Osteocyte (in vitro differentiated cells): ENCODE measurements around the gene PROP1. TPM values are rescaled to one million over a fixed set of nuclear protein-coding genes. Genes with fewer than 3 reads are reported as not detected.
"Not testable (repeated sequence)": the region's sequence is repeated elsewhere in the genome, so short reads cannot be mapped to it uniquely, and the experiment has no call there.

Source experiments
- DNase-seq: peaks from one replicate; pipeline ENCODE4 v3.0.0; 2021; ENCODE audit warnings: mixed read lengths; ENCODE audit not compliant: unreplicated experiment; ENCODE audit errors: extremely low spot score
- H3K27ac Mint-ChIP-seq: one replicate; pipeline ENCODE4 v1.8.0; 2021; ENCODE audit warnings: mild to moderate bottlenecking, mixed read lengths; ENCODE audit not compliant: unreplicated experiment
- H3K27me3 Mint-ChIP-seq: one replicate; pipeline ENCODE4 v1.8.0; 2021; ENCODE audit warnings: mixed read lengths; ENCODE audit not compliant: unreplicated experiment
- H3K36me3 Mint-ChIP-seq: one replicate; pipeline ENCODE4 v1.8.0; 2021; ENCODE audit warnings: mixed read lengths; ENCODE audit not compliant: unreplicated experiment
- H3K4me1 Mint-ChIP-seq: one replicate; pipeline ENCODE4 v1.8.0; 2021; ENCODE audit warnings: mixed read lengths; ENCODE audit not compliant: unreplicated experiment
- H3K4me3 Mint-ChIP-seq: one replicate; pipeline ENCODE4 v1.8.0; 2021; ENCODE audit warnings: mild to moderate bottlenecking, moderate library complexity, mixed read lengths; ENCODE audit not compliant: unreplicated experiment
- H3K9me3 Mint-ChIP-seq: one replicate; pipeline ENCODE4 v1.8.0; 2021; ENCODE audit warnings: mixed read lengths; ENCODE audit not compliant: unreplicated experiment
- CTCF ChIP-seq: fragments of 200-600 bp; sonication (generic); IDR thresholded peaks from 2 replicates; pipeline ENCODE4 v1.5.0; 2021; ENCODE audit warnings: antibody characterized with exemption, mild to moderate bottlenecking, moderate library complexity
- total RNA-seq: library from RNA; stranded (reverse); gene quantifications from 2 replicates; pipeline ENCODE4 v1.2.1, GENCODE V29; 2021

PROP1 gene
- total RNA-seq, 1 donor from 2014 or later, result not detected

- DNase-seq, result peak; percentile 80
- Mint-ChIP-seq H3K27me3 (no peaks in the 10 kb centered on the region), H3K36me3 (no peaks in the 10 kb centered on the region), H3K9me3 (no peaks in the 10 kb centered on the region), H3K4me3 (no peak overlapping the region), H3K4me1 (no peaks in the 10 kb centered on the region), H3K27ac (no peak overlapping the region)
- no peak for TF ChIP-seq CTCF
These were observed 15.3 kb downstream of the PROP1 start for GRCh38 chr5:177980743-177981151.

GRCh38 chr5:177977600-177977999 is 18.4 kb downstream of the PROP1 start:
- H3K27me3 Mint-ChIP-seq, H3K4me1 Mint-ChIP-seq, H3K9me3 Mint-ChIP-seq, H3K36me3 Mint-ChIP-seq, H3K27ac Mint-ChIP-seq, DNase-seq, H3K4me3 Mint-ChIP-seq: not testable (repeated sequence)

DNA sequence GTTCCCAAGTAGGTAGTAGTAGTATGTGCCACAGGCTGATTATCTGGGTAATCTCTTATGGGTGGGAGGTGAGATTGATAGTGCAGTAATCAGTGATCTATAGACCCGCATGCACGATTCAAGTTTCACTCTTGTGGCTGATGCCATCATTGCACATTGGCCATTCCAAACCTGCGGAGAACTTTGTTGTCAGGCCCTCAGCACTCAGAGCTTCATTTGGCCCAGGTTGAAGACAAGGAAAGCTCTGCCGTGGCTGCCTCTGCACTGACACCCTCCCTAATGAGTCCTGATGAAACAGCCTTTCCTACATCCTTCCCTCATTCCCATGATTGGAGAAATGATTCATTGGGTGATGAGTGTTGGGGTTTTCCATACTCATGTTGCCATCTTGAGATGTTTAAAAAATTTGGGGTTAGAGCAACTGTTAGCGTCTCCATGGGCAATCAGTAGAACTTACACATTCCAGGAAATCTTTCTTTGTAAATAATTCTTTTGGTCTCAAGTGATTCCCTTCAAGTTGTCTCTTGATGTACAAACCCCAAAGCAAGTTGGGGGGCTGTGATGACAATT is 22.9 kb downstream of the PROP1 start:
- peak; percentile 54 for DNase-seq
- Mint-ChIP-seq H3K9me3 (no peaks in the 10 kb centered on the region), H3K4me3 (no peak overlapping the region), H3K4me1 (no peaks in the 10 kb centered on the region), H3K36me3 (no peaks in the 10 kb centered on the region), H3K27ac (no peak overlapping the region), H3K27me3 (peaks cover 4% of the 10 kb centered on the region)
- no peak for TF ChIP-seq CTCF

- H3K9me3 Mint-ChIP-seq, result no peaks in the 10 kb centered on the region
- H3K4me3 Mint-ChIP-seq, result no peak overlapping the region
- no peak overlapping the region for H3K27ac Mint-ChIP-seq
- H3K27me3 Mint-ChIP-seq, result peaks cover 4% of the 10 kb centered on the region
- peak; percentile 0 for DNase-seq
- H3K4me1 Mint-ChIP-seq, result no peaks in the 10 kb centered on the region
- TF ChIP-seq CTCF, result no peak
- H3K36me3 Mint-ChIP-seq, result no peaks in the 10 kb centered on the region
These were observed 23.4 kb downstream of the PROP1 start for GRCh38 chr5:177972613-177973012.

GRCh38 chr5:177972014-177972413 is 24.0 kb downstream of the PROP1 start:
- not testable (repeated sequence) for H3K4me3 Mint-ChIP-seq, H3K27ac Mint-ChIP-seq, H3K9me3 Mint-ChIP-seq, DNase-seq, H3K4me1 Mint-ChIP-seq, H3K36me3 Mint-ChIP-seq, H3K27me3 Mint-ChIP-seq

DNA sequence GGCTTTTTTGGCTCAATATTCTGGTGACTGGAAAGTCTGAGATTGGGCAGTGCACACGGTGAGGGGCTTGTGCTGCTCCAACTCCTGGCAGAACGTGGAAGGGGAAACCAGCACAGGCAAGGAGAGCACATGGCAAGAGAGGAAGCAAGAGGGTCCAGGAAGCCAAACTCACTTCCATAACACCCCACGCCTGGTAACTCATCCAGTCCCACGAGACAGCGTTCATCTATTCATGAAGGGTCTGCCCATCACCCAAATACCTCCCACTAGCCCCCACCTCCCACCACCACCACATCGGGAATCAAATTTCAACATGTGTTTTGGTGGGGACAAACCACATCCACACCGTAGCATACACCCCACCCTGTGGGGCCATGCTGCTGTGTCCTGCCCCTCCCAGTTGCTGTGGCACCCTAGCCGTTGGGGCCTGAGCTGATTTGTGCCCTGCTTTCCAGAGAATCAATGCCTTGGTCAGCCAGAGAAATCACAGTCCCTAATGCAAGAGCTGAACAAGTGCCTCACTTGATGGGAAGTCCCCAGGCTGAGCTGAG is 27.3 kb downstream of the PROP1 start:
- no peak for TF ChIP-seq CTCF
- no peaks in the 10 kb centered on the region for H3K36me3 Mint-ChIP-seq
- no peaks in the 10 kb centered on the region for H3K4me1 Mint-ChIP-seq
- peak; percentile 73 for DNase-seq
- H3K27ac Mint-ChIP-seq, result no peak overlapping the region
- no peak overlapping the region for H3K4me3 Mint-ChIP-seq
- no peaks in the 10 kb centered on the region for H3K9me3 Mint-ChIP-seq
- H3K27me3 Mint-ChIP-seq, result peaks cover 4% of the 10 kb centered on the region
